D721Med (cell line): ENCODE data around the gene RPTN.

Source experiments
- DNase-seq: peaks from one replicate; pipeline ENCODE4 v3.0.0; 2011; ENCODE audit warnings: low spot score; ENCODE audit not compliant: insufficient read length
- FAIRE-seq: peaks from 2 replicates; lab custom pipeline; 2011; peaks lifted over from hg19 to GRCh38; lab: Jason Lieb, UNC
- TF ChIP-seq, protein P1 (sequence below): IDR thresholded peaks from 2 replicates; pipeline ENCODE4 v1.5.1; 2012; ENCODE audit warnings: mild to moderate bottlenecking, control low read depth; ENCODE audit not compliant: insufficient read depth; ENCODE audit errors: missing control alignments

The RPTN gene

DNA sequence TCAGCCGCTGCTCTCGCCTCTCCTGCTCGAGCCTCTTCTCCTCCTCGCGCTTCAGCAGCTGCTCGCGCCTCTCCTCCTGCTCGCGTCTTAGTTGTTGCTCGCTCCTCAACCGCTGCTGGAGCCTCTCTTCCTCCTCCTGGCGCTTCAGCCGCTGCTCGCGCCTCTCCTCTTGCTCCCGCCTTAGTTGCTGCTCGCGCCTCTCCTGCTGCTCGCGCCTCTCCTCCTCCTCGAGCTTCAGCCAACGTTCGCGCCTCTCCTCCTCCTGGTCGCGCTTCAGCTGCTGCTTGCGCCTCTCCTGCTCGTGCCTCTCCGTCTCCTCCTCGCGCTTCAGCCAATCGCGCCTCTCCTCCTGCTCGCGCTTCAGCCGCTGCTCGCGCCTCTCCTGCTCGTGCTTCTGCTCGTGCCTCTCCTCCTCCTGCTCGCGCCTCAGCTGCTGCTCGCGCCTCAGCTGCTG, 47.5 kb downstream of the RPTN start:
- FAIRE-seq (no peak), DNase-seq (no peak)
- TF ChIP-seq, protein P1, sequence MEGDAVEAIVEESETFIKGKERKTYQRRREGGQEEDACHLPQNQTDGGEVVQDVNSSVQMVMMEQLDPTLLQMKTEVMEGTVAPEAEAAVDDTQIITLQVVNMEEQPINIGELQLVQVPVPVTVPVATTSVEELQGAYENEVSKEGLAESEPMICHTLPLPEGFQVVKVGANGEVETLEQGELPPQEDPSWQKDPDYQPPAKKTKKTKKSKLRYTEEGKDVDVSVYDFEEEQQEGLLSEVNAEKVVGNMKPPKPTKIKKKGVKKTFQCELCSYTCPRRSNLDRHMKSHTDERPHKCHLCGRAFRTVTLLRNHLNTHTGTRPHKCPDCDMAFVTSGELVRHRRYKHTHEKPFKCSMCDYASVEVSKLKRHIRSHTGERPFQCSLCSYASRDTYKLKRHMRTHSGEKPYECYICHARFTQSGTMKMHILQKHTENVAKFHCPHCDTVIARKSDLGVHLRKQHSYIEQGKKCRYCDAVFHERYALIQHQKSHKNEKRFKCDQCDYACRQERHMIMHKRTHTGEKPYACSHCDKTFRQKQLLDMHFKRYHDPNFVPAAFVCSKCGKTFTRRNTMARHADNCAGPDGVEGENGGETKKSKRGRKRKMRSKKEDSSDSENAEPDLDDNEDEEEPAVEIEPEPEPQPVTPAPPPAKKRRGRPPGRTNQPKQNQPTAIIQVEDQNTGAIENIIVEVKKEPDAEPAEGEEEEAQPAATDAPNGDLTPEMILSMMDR, result no peak

DNA sequence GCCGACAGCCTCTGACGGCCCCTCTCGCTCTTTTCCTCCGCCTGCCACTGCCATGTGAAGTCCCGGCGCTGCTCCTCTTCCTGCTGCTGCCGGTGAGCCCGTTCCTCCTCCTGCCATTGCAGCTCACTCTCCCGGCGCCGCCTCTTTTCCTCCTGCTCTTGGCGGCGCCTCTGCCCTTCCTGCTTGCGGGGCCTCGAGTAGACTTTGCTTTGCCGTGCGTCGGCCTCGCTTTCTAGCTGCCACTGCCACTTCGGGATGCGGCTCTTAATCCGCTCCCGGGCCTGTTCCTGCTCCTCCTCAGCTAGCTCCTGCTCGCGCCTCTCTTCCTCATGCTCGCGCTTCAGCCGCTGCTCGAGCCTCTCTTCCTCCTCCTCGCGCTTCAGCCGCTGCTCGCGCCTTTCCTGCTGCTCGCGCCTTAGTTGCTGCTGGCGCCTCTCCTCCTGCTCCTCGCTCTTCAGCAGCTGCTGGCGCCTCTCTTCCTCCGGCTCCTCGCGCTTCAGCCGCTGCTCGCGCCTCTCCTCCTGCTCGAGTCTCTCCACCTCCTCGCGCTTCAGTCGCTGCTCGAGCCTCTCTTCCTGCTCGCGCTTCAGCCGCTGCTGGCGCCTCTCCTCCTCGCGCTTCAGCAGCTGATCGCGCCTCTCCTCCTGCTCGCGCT, 48.0 kb downstream of the RPTN start:
- TF ChIP-seq, protein P1, result no peak
- DNase-seq (no peak), FAIRE-seq (no peak)

DNA sequence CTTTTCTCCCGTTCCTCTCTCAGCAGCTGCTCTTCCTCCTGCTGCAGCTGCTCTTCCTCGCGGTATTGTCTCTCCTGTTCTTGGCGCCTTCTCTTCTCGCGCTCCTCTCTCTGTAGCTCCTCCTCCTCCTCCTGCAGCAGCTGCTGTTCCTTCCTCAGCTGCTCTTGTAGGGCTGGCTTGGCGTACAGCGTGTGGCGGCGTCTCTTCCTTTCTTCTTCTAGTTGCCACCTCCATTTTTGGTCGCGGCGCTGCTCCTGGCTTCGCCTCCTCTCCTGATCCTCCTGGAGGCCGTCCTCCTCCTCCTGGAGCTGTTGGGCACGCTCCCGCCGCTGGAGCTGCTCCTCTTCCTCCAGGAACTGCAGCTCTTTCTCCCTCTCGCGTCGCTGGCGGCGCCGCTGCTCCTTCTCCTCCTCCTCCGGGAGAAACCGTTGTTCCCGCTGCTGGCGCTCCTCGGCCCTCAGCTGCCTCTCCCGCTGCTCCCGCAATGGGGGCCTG, 48.6 kb downstream of the RPTN start:
- TF ChIP-seq, protein P1, result no peak
- no peak for DNase-seq
- no peak for FAIRE-seq

DNA sequence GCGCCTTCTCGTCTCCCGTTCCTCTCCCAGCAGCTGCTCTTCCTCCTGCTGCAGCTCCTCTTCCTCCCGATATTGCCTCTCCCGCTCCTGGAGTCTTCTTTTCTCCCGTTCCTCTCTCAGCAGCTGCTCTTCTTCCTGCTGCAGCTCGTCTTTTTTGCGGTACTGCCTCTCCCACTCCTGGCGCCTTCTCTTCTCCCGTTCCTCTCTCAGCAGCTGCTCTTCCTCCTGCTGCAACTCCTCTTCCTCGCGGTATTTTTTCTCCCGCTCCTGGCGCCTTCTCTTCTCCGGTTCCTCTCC, 49.1 kb downstream of the RPTN start:
- FAIRE-seq (no peak), DNase-seq (no peak)
- TF ChIP-seq, protein P1, result no peak

DNA sequence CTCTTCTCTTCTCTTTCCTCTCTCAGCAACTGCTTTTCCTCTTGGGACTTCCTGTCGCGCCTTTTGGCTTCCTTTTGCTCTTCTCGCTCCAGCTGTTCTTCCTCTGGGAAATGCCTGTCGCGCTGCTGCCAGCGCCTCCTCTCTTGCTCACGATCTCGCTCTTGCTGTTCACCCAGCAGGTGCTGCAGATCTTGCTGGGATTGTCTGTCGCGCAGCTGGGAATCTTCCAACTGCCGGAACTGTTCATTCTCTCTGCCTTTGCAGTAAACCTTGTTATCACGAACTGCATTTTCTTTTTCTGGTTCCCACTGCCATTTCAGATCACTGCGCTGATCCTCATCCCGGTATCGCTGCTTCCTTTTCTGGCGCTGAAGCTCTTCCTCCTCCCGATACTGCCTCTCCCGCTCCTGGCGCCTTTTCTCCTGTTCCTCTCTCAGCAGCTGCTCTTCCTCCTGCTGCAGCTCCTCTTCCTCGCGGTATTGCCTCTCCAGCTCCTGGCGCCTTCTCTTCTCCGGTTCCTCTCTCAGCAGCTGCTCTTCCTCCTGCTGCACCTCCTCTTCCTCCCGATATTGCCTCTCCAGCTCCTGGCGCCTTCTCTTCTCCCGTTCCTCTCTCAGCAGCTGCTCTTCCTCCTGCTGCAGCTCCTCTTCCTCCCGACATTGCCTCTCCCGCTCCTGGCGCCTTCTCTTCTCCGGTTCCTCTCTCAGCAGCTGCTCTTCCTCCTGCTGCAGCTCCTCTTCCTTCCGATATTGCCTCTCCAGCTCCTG, 49.6 kb downstream of the RPTN start:
- TF ChIP-seq, protein P1, result no peak
- no peak for FAIRE-seq
- no peak for DNase-seq

DNA sequence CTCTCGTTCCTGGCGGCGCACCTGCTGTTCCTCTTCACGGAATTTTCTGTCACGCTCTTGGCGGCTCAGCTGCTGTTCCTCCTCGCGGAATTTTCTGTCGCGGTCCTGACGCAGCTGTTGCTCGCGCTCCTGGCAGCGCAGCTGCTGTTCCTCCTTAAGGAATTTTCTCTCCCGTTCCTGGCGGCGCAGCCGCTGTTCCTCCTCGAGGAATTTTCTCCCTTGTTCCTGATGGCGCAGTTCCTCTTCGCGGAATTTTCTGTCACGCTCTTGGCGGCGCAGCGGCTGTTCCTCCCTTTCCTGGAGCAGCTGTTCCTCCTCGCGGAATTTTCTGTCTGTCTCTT, 50.2 kb downstream of the RPTN start:
- no peak for FAIRE-seq
- TF ChIP-seq, protein P1, result no peak
- no peak for DNase-seq
